ENCODE measurements around the gene MAGI1.

Gene MAGI1

GRCh38 chr3:65563861-65564260 is 474.9 kb downstream of the MAGI1 start:
- no peak overlapping the region for H3K27ac ChIP-seq
- TF ChIP-seq CTCF (conservative IDR thresholded peaks at IDR 0.05): no peak

DNA sequence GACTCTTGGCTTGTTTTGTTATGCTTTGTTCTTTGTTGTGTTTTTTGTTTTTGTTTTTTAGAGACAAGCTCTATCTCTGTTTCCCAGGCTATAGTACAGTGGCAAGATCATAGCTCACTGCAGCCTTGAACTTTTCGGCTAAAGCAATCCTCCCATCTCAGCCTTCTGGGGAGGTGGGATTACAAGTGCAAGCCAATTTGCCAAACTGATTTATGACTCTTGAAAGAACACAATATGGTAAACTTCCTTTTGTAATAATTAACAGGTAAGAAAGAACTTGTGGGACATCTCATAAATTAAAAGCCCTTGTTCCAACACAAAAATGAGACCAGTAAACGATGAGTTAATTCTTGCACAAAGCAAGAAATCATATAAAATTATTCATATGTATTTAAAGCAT is 476.3 kb downstream of the MAGI1 start:
- TF ChIP-seq CTCF (conservative IDR thresholded peaks at IDR 0.05) (no peak), ZFX (IDR thresholded peaks at IDR 0.05) (no peak)
- H3K27ac ChIP-seq: no peak overlapping the region

DNA sequence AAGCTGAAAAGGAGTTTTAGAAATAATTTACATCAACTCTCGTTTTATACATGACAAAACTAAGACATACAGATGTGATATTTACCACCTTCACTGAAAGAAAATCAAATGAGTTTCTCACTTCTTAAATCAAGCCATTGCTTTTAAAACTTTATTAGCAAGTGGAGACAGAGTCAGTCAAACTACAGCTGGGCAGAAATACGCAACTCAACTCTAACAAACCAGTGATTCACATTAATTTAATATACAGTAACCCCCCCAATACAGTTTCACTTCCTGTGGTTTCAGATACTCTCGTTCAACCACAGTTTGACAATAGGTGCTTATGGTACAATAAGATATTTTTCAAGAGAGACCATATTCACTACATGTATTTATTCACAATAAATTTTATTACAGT is 477.1 kb downstream of the MAGI1 start:
- TF ChIP-seq CTCF (conservative IDR thresholded peaks at IDR 0.05) (no peak), ZFX (IDR thresholded peaks at IDR 0.05) (no peak)
- H3K27ac ChIP-seq: no peak overlapping the region

DNA sequence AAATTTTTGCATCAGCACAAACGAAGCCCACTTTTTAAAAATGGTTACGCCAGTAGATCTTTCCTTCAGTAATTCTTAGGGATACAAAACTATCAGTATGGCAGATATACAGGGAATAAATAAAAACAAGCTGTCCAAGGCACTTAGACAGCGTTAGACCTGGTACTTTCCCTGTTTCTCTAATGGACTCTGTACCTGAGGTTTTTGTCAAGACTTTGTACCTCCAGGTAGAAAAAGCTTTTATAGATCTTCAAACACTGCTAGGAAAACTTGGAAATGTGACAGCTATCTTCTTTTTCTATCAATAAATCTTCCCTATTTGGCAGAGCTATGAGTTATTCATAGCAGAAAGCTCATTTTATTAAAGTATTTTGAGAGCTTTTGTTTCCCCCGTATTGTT is 477.8 kb downstream of the MAGI1 start:
- no peak for TF ChIP-seq ZFX (IDR thresholded peaks at IDR 0.05)
- no peak for TF ChIP-seq CTCF (conservative IDR thresholded peaks at IDR 0.05)
- no peak overlapping the region for H3K27ac ChIP-seq

- no peak overlapping the region for H3K27ac ChIP-seq
Observed at GRCh38 chr3:65560133-65560532, 478.6 kb downstream of the MAGI1 start.

DNA sequence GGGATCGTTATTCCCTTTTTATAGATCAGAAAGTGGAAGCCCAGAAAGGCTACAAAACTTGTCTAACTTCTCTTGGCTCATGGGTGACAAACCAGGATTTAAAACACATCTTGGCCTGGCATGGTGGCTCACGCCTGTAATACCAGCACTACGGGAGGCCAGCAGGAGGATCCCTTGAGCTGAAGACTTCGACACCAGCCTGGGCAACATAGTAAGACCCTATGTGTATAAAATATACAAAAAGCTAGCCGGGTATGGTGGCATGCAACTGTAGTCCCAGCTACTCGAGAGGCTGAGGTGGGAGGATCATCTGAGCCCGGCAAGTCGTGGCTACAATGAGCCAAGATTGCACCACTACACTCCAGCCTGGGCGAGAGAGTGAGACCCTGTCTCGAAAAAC is 479.1 kb downstream of the MAGI1 start:
- TF ChIP-seq ZFX (IDR thresholded peaks at IDR 0.05) (no peak), CTCF (conservative IDR thresholded peaks at IDR 0.05) (no peak)
- no peak overlapping the region for H3K27ac ChIP-seq

More at GRCh38 chr3:65560133-65560532, 478.6 kb downstream of the MAGI1 start:
- TF ChIP-seq ZFX (IDR thresholded peaks at IDR 0.05): no peak
- no peak for TF ChIP-seq CTCF (conservative IDR thresholded peaks at IDR 0.05)

DNA sequence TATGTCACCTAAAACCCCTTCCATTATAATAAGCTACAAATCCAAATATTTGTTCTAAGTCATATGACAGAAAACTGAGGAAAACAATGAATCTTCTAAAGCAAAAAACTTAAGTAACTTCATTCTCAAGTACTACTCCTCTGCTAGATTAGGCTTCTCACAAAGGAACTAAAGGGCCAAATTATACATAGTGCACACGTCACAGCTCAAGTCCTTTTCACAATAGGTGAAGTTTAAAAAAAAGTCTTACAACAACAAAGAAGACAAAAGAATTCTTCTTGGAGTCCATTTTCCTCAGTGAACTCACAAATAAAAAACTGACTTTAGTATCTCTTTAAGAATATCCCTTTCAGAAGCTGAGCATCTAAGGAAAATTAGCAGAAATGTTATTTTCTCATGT is 479.9 kb downstream of the MAGI1 start:
- no peak overlapping the region for H3K27ac ChIP-seq
- no peak for TF ChIP-seq ZFX (IDR thresholded peaks at IDR 0.05)
- no peak for TF ChIP-seq CTCF (conservative IDR thresholded peaks at IDR 0.05)

Data from C4-2B (cell line).